IMR-90 (cell line): ENCODE data around the gene ARHGEF33.

Experiments
- BHLHE40 ChIP-seq: fragments of 150-350 bp; IDR thresholded peaks from 2 replicates; pipeline ENCODE4 v1.6.1; 2016; ENCODE audit warnings: mild to moderate bottlenecking, low read depth, low read length
- CHD1 ChIP-seq: IDR thresholded peaks from 2 replicates; pipeline ENCODE4 v1.6.1; 2012; ENCODE audit warnings: low read depth, low read length, improper control_type of control experiment
- FOS ChIP-seq: fragments of 150-350 bp; IDR thresholded peaks from 2 replicates; pipeline ENCODE4 v1.6.1; 2016; ENCODE audit warnings: low read depth, low read length
- TF ChIP-seq, protein P1 (sequence below): conservative IDR thresholded peaks from 2 replicates; pipeline ENCODE4 v1.5.1; 2012; ENCODE audit warnings: mild to moderate bottlenecking, low read depth, low read length, improper control_type of control experiment
- TF ChIP-seq, protein P2 (sequence below): fragments of 150-350 bp; IDR thresholded peaks from 2 replicates; pipeline ENCODE4 v1.6.1; 2017; ENCODE audit warnings: mild to moderate bottlenecking, antibody characterized with exemption, low read length, low read depth

DNA sequence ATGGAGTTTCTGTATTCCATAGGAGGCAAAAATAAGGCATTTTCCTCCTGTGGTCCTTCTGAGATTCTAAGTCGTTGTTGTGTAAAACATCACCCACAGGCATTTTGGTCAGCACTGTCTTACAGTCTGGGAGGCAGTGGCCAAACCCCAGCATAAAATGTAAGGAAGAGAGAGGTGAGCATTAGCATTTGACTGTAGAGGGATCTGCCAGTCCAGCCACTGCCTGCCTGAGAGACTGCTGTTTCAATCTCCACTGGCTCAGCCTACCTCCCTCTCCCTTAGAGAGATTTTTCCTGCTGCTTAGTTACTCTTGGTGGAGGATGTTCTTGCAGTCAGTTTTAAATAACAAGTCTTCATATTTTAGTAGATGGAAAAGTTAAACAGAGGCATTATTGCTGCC, 77.0 kb downstream of the ARHGEF33 start:
- TF ChIP-seq CHD1 (no peak), FOS (no peak), BHLHE40 (no peak)
- TF ChIP-seq, protein P1, sequence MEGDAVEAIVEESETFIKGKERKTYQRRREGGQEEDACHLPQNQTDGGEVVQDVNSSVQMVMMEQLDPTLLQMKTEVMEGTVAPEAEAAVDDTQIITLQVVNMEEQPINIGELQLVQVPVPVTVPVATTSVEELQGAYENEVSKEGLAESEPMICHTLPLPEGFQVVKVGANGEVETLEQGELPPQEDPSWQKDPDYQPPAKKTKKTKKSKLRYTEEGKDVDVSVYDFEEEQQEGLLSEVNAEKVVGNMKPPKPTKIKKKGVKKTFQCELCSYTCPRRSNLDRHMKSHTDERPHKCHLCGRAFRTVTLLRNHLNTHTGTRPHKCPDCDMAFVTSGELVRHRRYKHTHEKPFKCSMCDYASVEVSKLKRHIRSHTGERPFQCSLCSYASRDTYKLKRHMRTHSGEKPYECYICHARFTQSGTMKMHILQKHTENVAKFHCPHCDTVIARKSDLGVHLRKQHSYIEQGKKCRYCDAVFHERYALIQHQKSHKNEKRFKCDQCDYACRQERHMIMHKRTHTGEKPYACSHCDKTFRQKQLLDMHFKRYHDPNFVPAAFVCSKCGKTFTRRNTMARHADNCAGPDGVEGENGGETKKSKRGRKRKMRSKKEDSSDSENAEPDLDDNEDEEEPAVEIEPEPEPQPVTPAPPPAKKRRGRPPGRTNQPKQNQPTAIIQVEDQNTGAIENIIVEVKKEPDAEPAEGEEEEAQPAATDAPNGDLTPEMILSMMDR = no peak
- TF ChIP-seq, protein P2, sequence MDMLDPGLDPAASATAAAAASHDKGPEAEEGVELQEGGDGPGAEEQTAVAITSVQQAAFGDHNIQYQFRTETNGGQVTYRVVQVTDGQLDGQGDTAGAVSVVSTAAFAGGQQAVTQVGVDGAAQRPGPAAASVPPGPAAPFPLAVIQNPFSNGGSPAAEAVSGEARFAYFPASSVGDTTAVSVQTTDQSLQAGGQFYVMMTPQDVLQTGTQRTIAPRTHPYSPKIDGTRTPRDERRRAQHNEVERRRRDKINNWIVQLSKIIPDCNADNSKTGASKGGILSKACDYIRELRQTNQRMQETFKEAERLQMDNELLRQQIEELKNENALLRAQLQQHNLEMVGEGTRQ = no peak
